Cardiac septum (tissue), 1 donor: ENCODE data around the gene HCCS. TPM values are rescaled to one million over a fixed set of nuclear protein-coding genes. Genes with fewer than 3 reads are reported as not detected.
"Not testable (repeated sequence)": the region's sequence is repeated elsewhere in the genome, so short reads cannot be mapped to it uniquely, and the experiment has no call there.

ENCODE experiments used
- DNase-seq: peaks from one replicate; pipeline ENCODE4 v3.0.0-alpha.2; 2020; ENCODE audit warnings: low spot score
- intact Hi-C: fragments of 100-400 bp; cut with DNase I; formaldehyde crosslinking; loops from one replicate; pipeline ENCODE4 v1.14.0; 2022
- total RNA-seq: library from RNA; stranded (reverse); fragmentation: NEBNext Ultra II Directional; extraction: Animal tissue kit (Norgen Biotek cat#: 25700); gene quantifications from one replicate; pipeline ENCODE4 v1.2.1, GENCODE V29; 2021
- donor health status: DM: no; HTN: no; CAD: no.

Gene HCCS
- total RNA-seq, 1 donor from 2014 or later, result 56.0 TPM

- intact Hi-C loops, result no loop called here
- no peak for DNase-seq
Measured at GRCh38 chrX:11117745-11118144, 6.6 kb downstream of the HCCS start.

DNA sequence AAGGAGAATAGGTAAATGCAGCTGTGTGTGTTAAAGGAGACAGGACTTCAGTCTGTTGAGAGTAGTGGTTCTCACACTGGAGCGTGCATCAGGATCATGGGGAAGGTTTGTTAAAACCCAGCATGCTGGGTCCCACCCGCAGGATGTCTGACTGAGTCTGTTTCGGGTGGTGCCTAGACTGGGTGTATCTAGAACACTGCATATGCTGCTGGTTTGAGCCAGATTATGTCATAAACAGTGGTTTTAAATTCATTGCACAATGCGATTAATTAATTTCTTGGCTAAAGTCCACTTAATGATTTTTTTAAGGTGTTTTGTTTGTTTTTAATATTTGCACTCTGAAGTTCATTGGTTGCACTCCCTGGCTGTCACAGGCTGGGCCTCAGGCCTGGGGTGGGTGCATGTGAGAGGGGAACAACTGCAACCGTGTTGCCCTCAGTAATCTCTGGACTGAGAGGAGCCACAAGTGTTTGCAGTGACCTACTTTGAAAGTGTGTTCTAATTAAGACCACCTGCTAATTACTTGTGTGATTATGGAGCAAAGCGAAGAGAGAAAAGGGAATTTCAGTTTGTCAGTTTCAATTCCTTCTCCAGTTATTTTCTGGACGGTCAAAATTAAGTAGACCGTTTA, 8.3 kb downstream of the HCCS start:
- intact Hi-C loops, result no loop called here
- no peak for DNase-seq

GRCh38 chrX:11123087-11123486, 12.0 kb downstream of the HCCS start:
- DNase-seq, intact Hi-C loops: not testable (repeated sequence)

- intact Hi-C loops, result no loop called here
Measured at GRCh38 chrX:11124112-11124511, 13.0 kb downstream of the HCCS start.

GRCh38 chrX:11125060-11125459, 13.9 kb downstream of the HCCS start:
- DNase-seq, result no peak
- intact Hi-C loops, result no loop called here

More at GRCh38 chrX:11124112-11124511, 13.0 kb downstream of the HCCS start:
- no peak for DNase-seq

- intact Hi-C loops, result no loop called here
- no peak for DNase-seq
Measured at GRCh38 chrX:11129534-11130105, 18.5 kb downstream of the HCCS start.

DNA sequence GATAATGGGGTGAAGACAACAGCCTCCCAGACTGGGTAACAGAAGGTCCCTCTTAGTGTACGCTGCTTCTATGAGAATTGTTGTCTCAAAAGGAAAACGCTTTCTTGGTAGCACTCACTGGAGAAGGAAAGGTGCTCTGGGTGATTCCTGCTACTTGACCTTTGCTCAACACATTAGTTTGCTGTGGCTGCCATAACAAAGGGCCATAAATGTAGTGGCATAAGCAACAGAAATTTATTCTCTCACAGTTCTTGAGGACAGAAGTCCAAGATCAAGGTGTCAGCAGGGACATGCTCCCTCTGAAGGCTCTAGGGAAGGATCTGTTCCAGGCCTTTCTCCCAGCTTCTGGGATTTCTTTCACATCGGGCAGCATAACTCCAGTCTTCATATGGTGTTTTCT, 19.0 kb downstream of the HCCS start:
- no peak for DNase-seq
- intact Hi-C loops, result no loop called here

DNA sequence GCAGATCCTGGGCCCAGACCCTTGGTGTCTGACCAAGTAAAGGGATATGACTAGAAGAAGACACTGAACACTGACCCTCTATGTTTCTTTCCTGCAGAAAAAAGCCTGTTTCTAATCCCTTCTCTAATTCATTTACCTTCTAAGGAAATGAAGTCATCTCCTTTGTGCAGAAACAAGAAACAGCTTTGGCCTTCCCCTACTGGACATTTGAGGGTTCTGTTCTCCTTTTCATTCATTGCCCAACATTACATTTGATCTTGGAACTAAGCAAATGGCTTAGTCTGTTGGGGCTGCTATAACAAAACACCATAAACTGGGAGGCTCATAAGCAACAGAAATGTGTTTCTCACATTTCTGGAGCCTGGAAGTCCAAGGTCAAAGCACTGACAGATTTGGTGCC, 20.0 kb downstream of the HCCS start:
- intact Hi-C loops, result no loop called here
- DNase-seq, result no peak

- DNase-seq, result no peak
- intact Hi-C loops, result loop anchor here (5.0 kb wide), 1 partner anchor 943 kb away; no protein-coding TSS in a partner anchor
Measured at GRCh38 chrX:11135564-11136185, 24.5 kb downstream of the HCCS start.

DNA sequence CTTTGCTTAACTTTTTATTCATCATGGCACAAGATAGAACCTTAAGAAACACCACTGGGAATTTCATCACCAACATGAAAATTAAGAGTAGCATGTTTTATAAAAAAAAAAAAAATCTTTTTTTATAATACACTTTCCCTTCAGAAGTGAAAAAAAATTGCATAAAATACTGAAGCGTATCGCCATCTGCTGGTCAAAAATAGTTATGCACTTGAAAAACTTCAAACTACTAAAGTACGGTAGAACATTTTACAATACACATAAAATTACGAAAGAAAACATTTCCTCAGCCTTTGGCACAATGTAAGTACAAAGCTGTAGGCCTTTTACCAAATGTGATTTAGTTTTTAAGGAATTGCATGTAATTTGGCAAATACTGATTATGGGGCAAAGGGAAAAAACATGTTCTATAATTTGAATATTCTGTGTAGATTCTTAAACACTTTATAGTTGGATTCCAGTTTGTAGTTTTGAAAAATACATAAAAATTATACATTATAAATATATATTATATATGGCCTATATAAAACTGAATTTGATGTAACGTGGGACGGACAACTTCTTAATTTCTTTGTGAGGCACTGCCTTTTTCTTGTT, 26.5 kb downstream of the HCCS start:
- intact Hi-C loops, result loop anchor here (5.0 kb wide), 1 partner anchor 945 kb away; no protein-coding TSS in a partner anchor
- DNase-seq, result no peak

DNA sequence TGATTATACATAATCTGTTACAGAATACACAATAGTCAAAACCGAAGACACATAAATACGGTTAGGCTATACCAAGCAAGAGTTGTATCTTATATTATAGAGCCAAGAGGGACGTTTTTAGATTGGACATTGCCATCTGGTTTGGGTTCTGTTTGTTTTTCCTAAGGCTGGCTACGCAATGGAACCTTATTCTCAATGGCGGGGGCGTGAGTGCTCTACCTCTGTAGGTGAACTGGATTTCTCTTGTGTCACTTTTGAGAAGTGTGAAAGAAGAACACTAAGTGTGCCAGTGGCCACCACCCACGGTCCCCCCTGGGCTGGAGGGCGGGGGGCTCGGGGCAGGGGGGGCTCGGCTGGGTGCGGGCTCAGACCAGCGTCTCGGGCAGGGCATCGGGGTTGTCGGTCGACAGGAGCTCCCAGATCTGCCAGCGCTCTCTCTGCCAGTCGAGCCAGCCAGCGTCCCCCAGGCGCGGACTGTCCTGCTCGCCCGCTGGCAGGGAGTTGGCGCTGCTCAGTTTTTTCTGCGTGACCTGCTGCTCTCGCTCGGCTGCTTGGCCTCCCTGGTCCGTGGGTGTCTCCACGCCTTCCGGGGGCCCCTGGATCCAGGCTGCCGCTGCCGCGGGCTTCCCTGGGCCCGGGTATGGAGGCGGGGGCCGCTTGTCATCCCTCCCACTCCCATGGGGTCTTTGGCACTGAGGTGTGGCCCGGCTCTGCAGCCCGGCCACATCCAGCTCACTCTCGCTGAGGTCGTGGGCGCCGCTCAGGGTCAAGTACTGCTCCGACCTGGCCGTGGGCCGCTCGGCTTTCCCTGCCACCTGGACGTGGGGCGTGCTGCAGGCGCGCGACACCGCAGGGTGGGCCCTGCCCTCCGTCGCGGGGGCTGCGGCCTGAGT, 27.6 kb downstream of the HCCS start:
- DNase-seq, result peak; percentile 77
- intact Hi-C loops, result loop anchor here (5.0 kb wide), 1 partner anchor 946 kb away; no protein-coding TSS in a partner anchor

- no peak for DNase-seq
- intact Hi-C loops, result loop anchor here (5.0 to 10.0 kb wide), 4 partner anchors 241 to 621 kb away; no protein-coding TSS in a partner anchor
Measured at GRCh38 chrX:11143931-11144678, 33.0 kb downstream of the HCCS start.

GRCh38 chrX:11146411-11146810, 35.3 kb downstream of the HCCS start:
- intact Hi-C loops, result loop anchor here (10.0 kb wide), 2 partner anchors 238 to 618 kb away; no protein-coding TSS in a partner anchor
- no peak for DNase-seq

- DNase-seq, result no peak
- intact Hi-C loops, result loop anchor here (10.0 kb wide), 2 partner anchors 236 to 616 kb away; no protein-coding TSS in a partner anchor
Measured at GRCh38 chrX:11148401-11148800, 37.3 kb downstream of the HCCS start.

DNA sequence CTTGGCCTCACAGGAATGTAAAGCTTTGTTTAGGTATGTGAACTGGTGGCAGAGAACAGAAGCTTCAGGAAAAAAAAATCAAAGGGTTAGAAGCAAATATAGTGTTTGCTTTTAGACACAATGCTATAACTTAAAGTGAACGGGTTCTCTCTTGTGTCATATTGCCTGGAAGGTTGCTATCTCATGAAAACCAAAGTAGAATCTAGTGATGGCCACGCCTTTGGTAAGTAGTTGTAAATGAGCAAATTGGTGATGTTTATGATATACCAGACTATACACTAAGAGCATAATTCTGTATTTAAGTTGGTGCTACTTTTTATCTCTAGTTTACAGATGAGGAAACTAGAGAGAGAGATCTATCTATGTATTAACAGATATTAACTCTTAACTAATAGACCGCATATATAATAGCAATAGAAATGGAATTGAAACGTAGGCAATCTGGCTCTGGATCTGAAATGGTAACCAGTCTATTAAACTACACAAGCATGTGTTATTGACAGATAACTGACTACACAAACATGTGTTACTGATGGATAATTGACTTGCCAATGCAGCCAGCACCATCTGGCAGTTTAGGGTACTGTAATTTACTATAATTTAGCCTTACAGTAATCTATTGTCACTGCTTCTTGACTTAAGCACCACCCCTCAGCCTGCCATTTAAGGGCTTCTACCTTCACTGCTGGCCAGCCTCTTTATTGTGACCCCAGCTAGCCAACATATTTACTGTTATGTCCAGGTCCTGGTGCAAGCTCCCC, 40.8 kb downstream of the HCCS start:
- intact Hi-C loops, result no loop called here

GRCh38 chrX:11159149-11159548, 48.0 kb downstream of the HCCS start:
- intact Hi-C loops, result no loop called here
- DNase-seq, result no peak

More for the DNA sequence above, 40.8 kb downstream of the HCCS start:
- no peak for DNase-seq

GRCh38 chrX:11164433-11164832, 53.3 kb downstream of the HCCS start:
- intact Hi-C loops, result no loop called here
- no peak for DNase-seq

GRCh38 chrX:11171956-11172355, 60.8 kb downstream of the HCCS start:
- DNase-seq, result no peak
- intact Hi-C loops, result no loop called here
